HEK293 (cell line): ENCODE measurements around the gene ENDOG.

Experiments used
- CTCF ChIA-PET: fragments of 350-600 bp; formaldehyde crosslinking; extraction: SDS; loops from one replicate; lab custom pipeline; 2021; ENCODE audit warnings: antibody characterized with exemption; lab: Yijun Ruan, JAX
- POLR2A ChIA-PET: fragments of 300-600 bp; formaldehyde crosslinking; extraction: SDS; loops from one replicate; lab custom pipeline; 2020; ENCODE audit warnings: antibody characterized with exemption, inconsistent platforms; lab: Yijun Ruan, JAX
- H3K27ac ChIP-seq: fragments of 200-500 bp; sonication (Bioruptor generic); 2 replicates; pipeline ENCODE4 v1.5.1; 2014; ENCODE audit warnings: low read depth, low read length, control low read depth, inconsistent platforms; ENCODE audit errors: extremely low read depth
- H3K36me3 ChIP-seq, 2 experiments: fragments of 200-500 bp in 1 of 2; sonication (Bioruptor generic) in 1 of 2; 1 replicate in 1 of 2; 2 replicates in 1 of 2; pipeline ENCODE4 v1.5.1; 2014 to 2017; ENCODE audit warnings: inconsistent platforms in 2 of 2, low read length in 2 of 2; ENCODE audit not compliant: control insufficient read depth in 2 of 2, insufficient read depth in 1 of 2
- H3K4me1 ChIP-seq: fragments of 200-500 bp; sonication (Bioruptor generic); 2 replicates; pipeline ENCODE4 v1.5.1; 2014; ENCODE audit warnings: mild to moderate bottlenecking, low read length, inconsistent platforms; ENCODE audit not compliant: control insufficient read depth, insufficient read depth
- H3K4me3 ChIP-seq: 2 replicates; pipeline ENCODE4 v1.5.1; 2011; ENCODE audit warnings: low read depth, mild to moderate bottlenecking, control low read depth, low read length, moderate library complexity
- H3K9me3 ChIP-seq: fragments of 200-500 bp; sonication (Bioruptor generic); 2 replicates; pipeline ENCODE4 v1.5.1; 2014; ENCODE audit warnings: low read depth, low read length, inconsistent platforms; ENCODE audit not compliant: control insufficient read depth, insufficient read depth
- INSM2 ChIP-seq: fragments of 450-650 bp; formaldehyde crosslinking; IDR thresholded peaks from 2 replicates; pipeline ENCODE4 v1.5.1; 2016; ENCODE audit warnings: missing biosample characterization, missing genetic modification characterization
- KLF8 ChIP-seq: fragments of 450-650 bp; formaldehyde crosslinking; IDR thresholded peaks from 2 replicates; pipeline ENCODE4 v1.5.1; 2016; ENCODE audit warnings: missing biosample characterization, missing genetic modification characterization
- REPIN1 ChIP-seq: fragments of 450-650 bp; formaldehyde crosslinking; IDR thresholded peaks from 2 replicates; pipeline ENCODE4 v1.5.1; 2017; ENCODE audit warnings: missing biosample characterization, missing genetic modification characterization, low read depth
- SCRT2 ChIP-seq: fragments of 450-650 bp; formaldehyde crosslinking; IDR thresholded peaks from 2 replicates; pipeline ENCODE4 v1.5.1; 2016; ENCODE audit warnings: missing biosample characterization, missing genetic modification characterization
- ZBTB21 ChIP-seq: fragments of 450-650 bp; formaldehyde crosslinking; IDR thresholded peaks from 2 replicates; pipeline ENCODE4 v1.5.1; 2017; ENCODE audit warnings: missing biosample characterization, missing genetic modification characterization
- ZFP41 ChIP-seq: fragments of 450-650 bp; formaldehyde crosslinking; IDR thresholded peaks from 2 replicates; pipeline ENCODE4 v1.5.1; 2016; ENCODE audit warnings: missing biosample characterization, missing genetic modification characterization, borderline replicate concordance
- ZNF175 ChIP-seq: fragments of 450-650 bp; formaldehyde crosslinking; IDR thresholded peaks from 2 replicates; pipeline ENCODE4 v1.5.1; 2016; ENCODE audit warnings: missing biosample characterization, missing genetic modification characterization
- ZNF280D ChIP-seq: fragments of 450-650 bp; formaldehyde crosslinking; IDR thresholded peaks from 2 replicates; pipeline ENCODE4 v1.5.1; 2016; ENCODE audit warnings: missing biosample characterization, missing genetic modification characterization
- ZNF335 ChIP-seq: fragments of 450-650 bp; formaldehyde crosslinking; conservative IDR thresholded peaks from 2 replicates; pipeline ENCODE4 v1.5.1; 2016; ENCODE audit warnings: missing biosample characterization, missing genetic modification characterization
- ZNF624 ChIP-seq: fragments of 450-650 bp; formaldehyde crosslinking; IDR thresholded peaks from 2 replicates; pipeline ENCODE4 v1.5.1; 2017; ENCODE audit warnings: missing biosample characterization, missing genetic modification characterization
- ZNF664 ChIP-seq: fragments of 450-650 bp; formaldehyde crosslinking; IDR thresholded peaks from 2 replicates; pipeline ENCODE4 v1.5.1; 2016; ENCODE audit warnings: missing biosample characterization, missing genetic modification characterization
- ZNF792 ChIP-seq: fragments of 450-650 bp; formaldehyde crosslinking; IDR thresholded peaks from 2 replicates; pipeline ENCODE4 v1.5.1; 2016; ENCODE audit warnings: missing biosample characterization, missing genetic modification characterization
- ZSCAN4 ChIP-seq: fragments of 450-650 bp; formaldehyde crosslinking; IDR thresholded peaks from 2 replicates; pipeline ENCODE4 v1.5.1; 2017; ENCODE audit warnings: missing biosample characterization, missing genetic modification characterization

Gene ENDOG

GRCh38 chr9:128786681-128787601 is 31.4 kb upstream of the ENDOG start, which contains the start of gene TBC1D13 (continued):
- TF ChIP-seq ZFP41 (tag by site-specific recombination) (no peak), ZNF664 (tag by site-specific recombination) (no peak), SCRT2 (tag by site-specific recombination) (peak; percentile 60; the same call in 1 of the 2 replicates), REPIN1 (no peak), KLF8 (tag by site-specific recombination) (peak; percentile 99)

- ChIA-PET CTCF (interaction anchor here (0.7 to 1.2 kb wide), 4 partner anchors 17 to 1467 kb away, joined by 3 to 7 read pairs (median 4); partner anchors contain the start of gene ENDOG), POLR2A (interaction anchor here (0.8 to 2.0 kb wide), 3 partner anchors 30 to 63 kb away, joined by 3 to 10 read pairs (median 3); partner anchors contain the start of genes ENDOG and ZDHHC12)
- H3K27ac ChIP-seq = peak overlapping the region; percentile 66; the same call in 1 of the 2 replicates
Observed at GRCh38 chr9:128787659-128788058, 30.6 kb upstream of the ENDOG start.

GRCh38 chr9:128788445-128788844 is 29.9 kb upstream of the ENDOG start:
- Histone ChIP-seq H3K4me3 (peak overlapping the region; percentile 74; the same call in 1 of the 2 replicates), H3K9me3 (no peaks in the 10 kb centered on the region), H3K36me3 (peaks cover 4 to 45% of the 10 kb centered on the region in 2 experiments), H3K27ac (no peak overlapping the region), H3K4me1 (no peaks in the 10 kb centered on the region)
- POLR2A ChIA-PET = interaction anchor here (0.6 to 2.0 kb wide), 5 partner anchors 17 to 133 kb away, joined by 3 to 10 read pairs (median 3); partner anchors contain the start of genes ENDOG and PKN3
- CTCF ChIA-PET = interaction anchor here (0.6 to 1.2 kb wide), 6 partner anchors 16 to 1468 kb away, joined by 3 to 7 read pairs (median 4); partner anchors contain the start of genes ENDOG and ZER1
- no peak for TF ChIP-seq ZNF792 (tag by site-specific recombination)
- TF ChIP-seq ZNF280D (tag by site-specific recombination) = no peak
- no peak for TF ChIP-seq INSM2
- TF ChIP-seq ZBTB21 (tag by site-specific recombination) = no peak
- no peak for TF ChIP-seq ZSCAN4 (tag by site-specific recombination)
- no peak for TF ChIP-seq ZNF175 (tag by site-specific recombination)

More at GRCh38 chr9:128787659-128788058, 30.6 kb upstream of the ENDOG start:
- TF ChIP-seq ZNF335 (tag by site-specific recombination) (0 out of 2 replicates have a peak, but pooled peaks have one; percentile 11), ZNF624 (tag by site-specific recombination) (no peak)
- no peaks in the 10 kb centered on the region for H3K9me3 ChIP-seq
- H3K4me1 ChIP-seq = no peaks in the 10 kb centered on the region
- peak overlapping the region; percentile 74 for H3K4me3 ChIP-seq
- peaks cover 4 to 37% of the 10 kb centered on the region in 2 experiments for H3K36me3 ChIP-seq
